OCI-LY7 (cell line): Measurements from ENCODE around the gene SERPINE2. TPM values are rescaled to one million over a fixed set of nuclear protein-coding genes. Genes with fewer than 3 reads are reported as not detected.

Experiments used
- BruUV-seq: library from RNA; stranded (reverse); fragments of 400-500 nt; replicated peaks from 2 replicates; lab custom pipeline; 2021; lab: Mats Ljungman, UMichigan
- CTCF ChIA-PET: fragments of 300-600 bp; sonication (Branson Sonifier 250); formaldehyde crosslinking; loops from one replicate; lab custom pipeline; 2022; ENCODE audit warnings: antibody characterized with exemption; ENCODE audit not compliant: unreplicated experiment; lab: Charles Lee
- POLR2A ChIA-PET: fragments of 300-600 bp; sonication (Branson Sonifier 250); formaldehyde crosslinking; loops from one replicate; lab custom pipeline; 2022; ENCODE audit warnings: antibody characterized with exemption; lab: Charles Lee
- DNase-seq: peaks from one replicate; pipeline ENCODE4 v3.0.0-alpha.2; 2015; ENCODE audit warnings: low spot score
- H2AFZ ChIP-seq: fragments of 200-600 bp; sonication (generic), shearing (Covaris generic); 2 replicates; pipeline ENCODE4 v1.6.1; 2014; ENCODE audit warnings: mild to moderate bottlenecking, antibody characterized with exemption, low read length, moderate library complexity
- H3K27ac ChIP-seq: fragments of 200-600 bp; sonication (generic); 2 replicates; pipeline ENCODE4 v1.5.1; 2014; ENCODE audit warnings: mixed run types, low read depth, mild to moderate bottlenecking, moderate library complexity, low read length, inconsistent platforms; ENCODE audit not compliant: poor library complexity, severe bottlenecking
- H3K36me3 ChIP-seq: fragments of 200-600 bp; sonication (generic); 2 replicates; pipeline ENCODE4 v1.6.1; 2014; ENCODE audit warnings: mild to moderate bottlenecking, antibody characterized with exemption, low read length, moderate library complexity, mixed read lengths; ENCODE audit not compliant: insufficient read depth
- H3K4me1 ChIP-seq: fragments of 200-600 bp; sonication (generic); 2 replicates; pipeline ENCODE4 v1.5.1; 2014; ENCODE audit warnings: mild to moderate bottlenecking, low read length; ENCODE audit not compliant: insufficient read depth, poor library complexity, severe bottlenecking
- H3K4me2 ChIP-seq: fragments of 200-600 bp; sonication (generic); 2 replicates; pipeline ENCODE4 v1.6.1; 2014; ENCODE audit warnings: mild to moderate bottlenecking, low read length
- H3K4me3 ChIP-seq: fragments of 200-600 bp; sonication (generic); 2 replicates; pipeline ENCODE4 v1.5.1; 2014; ENCODE audit warnings: mild to moderate bottlenecking, low read depth, low read length; ENCODE audit not compliant: poor library complexity, severe bottlenecking
- H3K79me2 ChIP-seq: fragments of 200-600 bp; sonication (generic); 2 replicates; pipeline ENCODE4 v1.6.1; 2016; ENCODE audit warnings: low read depth, mild to moderate bottlenecking, low read length, moderate library complexity, mixed read lengths; ENCODE audit not compliant: insufficient read depth
- H3K9me2 ChIP-seq: fragments of 200-600 bp; sonication (generic); 2 replicates; pipeline ENCODE4 v1.6.1; 2016; ENCODE audit warnings: mild to moderate bottlenecking, low read length, mixed read lengths; ENCODE audit not compliant: insufficient read depth
- H3K9me3 ChIP-seq: fragments of 200-600 bp; sonication (generic); 2 replicates; pipeline ENCODE4 v1.6.1; 2014; ENCODE audit warnings: mild to moderate bottlenecking, mixed run types, low read length, mixed read lengths
- H4K20me1 ChIP-seq: fragments of 200-600 bp; sonication (generic); 2 replicates; pipeline ENCODE4 v1.6.1; 2014; ENCODE audit warnings: mild to moderate bottlenecking, antibody characterized with exemption, low read length, moderate library complexity, mixed read lengths; ENCODE audit not compliant: insufficient read depth
- CTCF ChIP-seq: fragments of 200-600 bp; sonication (generic); conservative IDR thresholded peaks from 2 replicates; pipeline ENCODE4 v1.5.1; 2014; ENCODE audit warnings: mild to moderate bottlenecking, antibody characterized with exemption, low read length, moderate library complexity, mixed read lengths
- EZH2phosphoT487 ChIP-seq: fragments of 200-600 bp; sonication (generic); IDR thresholded peaks from 2 replicates; pipeline ENCODE4 v1.6.1; 2018; ENCODE audit warnings: low read depth, borderline replicate concordance, mild to moderate bottlenecking, mixed run types, antibody characterized with exemption, low read length, moderate library complexity, mixed read lengths
- intact Hi-C: fragments of 100-400 bp; cut with micrococcal nuclease; formaldehyde crosslinking; loops from one replicate; pipeline ENCODE4 v1.10.0; 2022; ENCODE audit not compliant: unreplicated experiment
- total RNA-seq, 2 experiments: library from RNA; depleted of rRNA in 1 of 2; stranded (reverse); fragments of >200 nt in 1 of 2; shearing (Covaris generic) in 1 of 2; gene quantifications; 2 replicates each; pipeline ENCODE4 v1.2.3, GENCODE V29; 2014 to 2022

SERPINE2 gene
- total RNA-seq, 2 experiments from 2014 or later = not detected

GRCh38 chr2:223928113-223929006 lies 110.7 kb downstream of the SERPINE2 start:
- Histone ChIP-seq H3K79me2 (no peaks in the 10 kb centered on the region), H3K4me1 (no peaks in the 10 kb centered on the region), H2AFZ (no peak overlapping the region), H3K9me3 (no peaks in the 10 kb centered on the region), H3K4me3 (no peak overlapping the region), H3K9me2 (no peaks in the 10 kb centered on the region), H3K27ac (no peak overlapping the region), H3K4me2 (no peak overlapping the region), H3K36me3 (no peaks in the 10 kb centered on the region), H4K20me1 (no peaks in the 10 kb centered on the region)
- CTCF ChIA-PET = no interaction called here
- no TSS peak for BruUV-seq
- no peak for TF ChIP-seq CTCF
- no peak for TF ChIP-seq EZH2phosphoT487
- intact Hi-C loops = no loop called here
- POLR2A ChIA-PET = no interaction called here
- no peak for DNase-seq

GRCh38 chr2:223925106-223925505 lies 114.0 kb downstream of the SERPINE2 start:
- Histone ChIP-seq H4K20me1 (no peaks in the 10 kb centered on the region), H3K9me2 (no peaks in the 10 kb centered on the region), H3K36me3 (no peaks in the 10 kb centered on the region), H3K4me1 (no peaks in the 10 kb centered on the region), H3K79me2 (no peaks in the 10 kb centered on the region), H3K4me2 (no peak overlapping the region), H3K4me3 (no peak overlapping the region), H2AFZ (no peak overlapping the region), H3K27ac (no peak overlapping the region), H3K9me3 (no peaks in the 10 kb centered on the region)
- no peak for DNase-seq
- ChIA-PET CTCF (no interaction called here), POLR2A (interaction anchor here (0.6 to 0.7 kb wide), 4 partner anchors 12 to 480 kb away, joined by 3 to 6 read pairs (median 4); no protein-coding TSS in a partner anchor)
- BruUV-seq = no TSS peak
- intact Hi-C loops = no loop called here
- TF ChIP-seq EZH2phosphoT487 (no peak), CTCF (no peak)

Other genes starting within 250 kb of the SERPINE2 start
- gene AP1S3, start 201.7 kb downstream of the SERPINE2 start, total RNA-seq (2014; rRNA removed; shearing (Covaris generic)) = 7.0 and 11.2 TPM in 2 replicates
- 32.1 and 42.6 TPM in 2 replicates for gene AP1S3, start 201.7 kb downstream of the SERPINE2 start, total RNA-seq (2022)
- gene WDFY1, start 94.0 kb downstream of the SERPINE2 start, total RNA-seq (2014; rRNA removed; shearing (Covaris generic)) = 45.3 and 46.6 TPM in 2 replicates
- gene WDFY1, start 94.0 kb downstream of the SERPINE2 start, total RNA-seq (2022) = 33.3 and 38.6 TPM in 2 replicates
- gene MRPL44, start 81.8 kb downstream of the SERPINE2 start, total RNA-seq (2014; rRNA removed; shearing (Covaris generic)) = 25.4 and 36.2 TPM in 2 replicates
- gene MRPL44, start 81.8 kb downstream of the SERPINE2 start, total RNA-seq (2022) = 36.5 and 38.6 TPM in 2 replicates